Pulmonary artery endothelial cell (primary cell): Measurements from ENCODE around the gene IFFO2. TPM values are rescaled to one million over a fixed set of nuclear protein-coding genes. Genes with fewer than 3 reads are reported as not detected.
"Not testable (repeated sequence)": the region's sequence is repeated elsewhere in the genome, so short reads cannot be mapped to it uniquely, and the experiment has no call there.

ENCODE experiments used
- DNase-seq: peaks from one replicate; pipeline ENCODE4 v3.0.0-alpha.2; 2011; ENCODE audit warnings: low read depth, low spot score
- total RNA-seq: library from RNA; depleted of rRNA; stranded (reverse); fragments of >200 nt; gene quantifications from 2 replicates; pipeline ENCODE4 v1.2.3, GENCODE V29; 2014

IFFO2 gene
- total RNA-seq, 1 donor from 2014 or later = 23.7 TPM

- DNase-seq = no peak
These were observed 80.7 kb downstream of the IFFO2 start for GRCh38 chr1:18875796-18876128.

- DNase-seq = peak; percentile 68
These were observed 81.2 kb downstream of the IFFO2 start for GRCh38 chr1:18875107-18875795.

GRCh38 chr1:18874600-18874999 is 81.9 kb downstream of the IFFO2 start:
- no peak for DNase-seq

GRCh38 chr1:18874036-18874435 is 82.4 kb downstream of the IFFO2 start:
- DNase-seq = no peak

DNA sequence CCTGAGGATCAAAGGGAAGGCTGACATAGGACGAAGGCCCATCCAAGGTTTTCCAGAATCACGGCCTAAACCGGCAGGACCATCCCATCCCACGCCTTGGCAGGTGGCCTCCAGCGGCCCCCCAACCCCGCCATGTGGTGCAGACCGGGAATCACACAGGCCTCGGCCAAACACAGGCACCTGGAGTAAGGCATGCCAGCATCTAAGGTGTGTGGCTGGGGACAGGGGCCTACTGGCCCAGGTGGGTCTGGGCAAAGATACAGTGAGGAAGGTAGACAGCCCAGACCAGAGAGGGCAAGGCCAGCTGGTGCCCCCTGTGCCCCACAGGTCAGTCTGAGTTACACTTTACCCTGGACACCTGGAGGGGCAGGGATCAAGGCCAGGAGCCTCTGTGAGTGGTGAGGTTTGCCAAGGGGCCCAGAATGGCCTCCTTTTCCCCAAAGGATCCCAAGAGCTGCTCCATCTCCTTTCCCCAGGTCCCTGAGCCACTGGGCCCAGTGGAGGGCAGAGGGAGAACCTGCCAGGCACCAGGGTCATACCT is 84.3 kb downstream of the IFFO2 start:
- DNase-seq = no peak

GRCh38 chr1:18871401-18872070 is 84.9 kb downstream of the IFFO2 start:
- DNase-seq = no peak

DNA sequence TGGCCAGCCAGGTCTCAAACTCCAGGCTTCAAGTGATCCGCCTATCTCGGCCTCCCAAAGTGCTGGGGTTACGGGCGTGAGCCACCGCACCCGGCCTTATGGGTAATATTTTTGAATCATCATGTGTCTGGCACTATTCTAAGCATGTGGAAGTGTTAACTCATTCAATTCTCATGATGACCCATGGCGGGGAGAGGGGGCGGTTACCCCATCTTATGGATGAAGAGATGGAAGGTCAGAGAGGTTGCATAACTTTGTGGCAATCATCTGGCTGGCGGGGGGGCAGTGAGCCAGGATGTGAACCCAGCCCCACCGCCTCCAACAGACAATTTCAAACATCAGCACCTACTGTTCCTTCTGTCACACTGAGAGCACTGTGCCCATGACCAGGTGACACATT is 85.5 kb downstream of the IFFO2 start:
- DNase-seq = no peak

DNA sequence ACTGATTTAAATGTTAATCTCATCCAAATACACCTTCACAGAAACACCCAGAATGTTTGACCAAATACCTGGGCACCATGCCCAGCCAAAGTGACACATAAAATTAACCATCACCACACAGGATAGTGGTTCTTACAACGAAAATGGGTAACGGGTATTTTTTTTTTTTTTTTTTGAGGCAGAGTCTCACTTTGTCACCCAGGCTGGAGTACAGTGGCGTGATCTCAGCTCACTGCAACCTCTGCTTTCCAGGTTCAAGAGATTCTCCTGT is 85.9 kb downstream of the IFFO2 start:
- not testable (repeated sequence) for DNase-seq

- DNase-seq = no peak
These were observed 86.5 kb downstream of the IFFO2 start for GRCh38 chr1:18869847-18870594.

DNA sequence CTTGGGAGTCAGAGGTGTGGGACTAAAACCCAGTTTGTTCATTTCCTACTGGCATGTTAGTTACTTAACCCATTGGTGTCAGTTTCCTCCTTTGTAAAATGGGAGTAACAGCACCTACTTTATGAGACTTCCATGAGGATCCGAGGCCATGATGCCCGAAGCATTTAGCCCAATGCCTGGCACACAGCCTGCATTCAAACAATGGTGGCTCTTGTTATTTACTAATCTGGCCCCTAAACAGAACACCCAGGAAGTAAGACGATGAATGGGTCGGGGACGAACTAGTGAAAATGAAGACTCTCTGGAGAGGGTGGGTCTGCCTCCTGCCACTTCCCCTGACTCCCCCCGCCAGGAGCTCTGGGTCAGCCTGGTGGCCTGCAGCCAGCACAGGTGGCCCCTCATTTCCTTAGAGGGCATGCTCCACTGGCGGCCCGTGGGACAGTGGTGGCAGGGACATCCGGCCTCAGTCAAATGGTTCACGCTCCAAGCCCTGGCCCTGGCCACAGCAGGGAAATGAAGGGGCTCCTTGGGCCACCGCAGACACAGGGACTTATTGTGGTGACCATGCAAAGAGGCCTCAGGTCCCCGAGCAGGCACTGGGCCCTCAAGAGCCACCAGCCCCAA is 87.6 kb downstream of the IFFO2 start:
- no peak for DNase-seq

GRCh38 chr1:18868354-18868753 is 88.1 kb downstream of the IFFO2 start:
- DNase-seq = no peak

DNA sequence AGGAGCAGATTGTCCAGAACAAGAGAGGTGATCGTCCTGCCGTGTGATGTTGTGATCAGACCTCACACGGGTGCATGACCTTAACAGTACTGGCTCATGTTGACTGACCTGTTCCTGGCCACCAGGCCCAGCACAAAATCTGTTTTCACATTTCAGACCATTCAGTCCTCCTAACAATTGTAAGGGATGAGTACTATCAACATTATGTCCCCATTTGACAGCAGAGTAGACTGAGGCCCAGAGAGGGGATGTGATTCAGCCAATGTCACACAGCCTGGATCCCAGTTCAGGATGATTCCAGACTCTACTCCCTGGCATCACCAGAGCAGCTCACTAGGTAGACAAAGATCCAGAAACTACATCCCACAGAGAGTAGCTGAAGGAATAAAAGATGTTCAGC is 89.6 kb downstream of the IFFO2 start:
- DNase-seq = no peak

DNA sequence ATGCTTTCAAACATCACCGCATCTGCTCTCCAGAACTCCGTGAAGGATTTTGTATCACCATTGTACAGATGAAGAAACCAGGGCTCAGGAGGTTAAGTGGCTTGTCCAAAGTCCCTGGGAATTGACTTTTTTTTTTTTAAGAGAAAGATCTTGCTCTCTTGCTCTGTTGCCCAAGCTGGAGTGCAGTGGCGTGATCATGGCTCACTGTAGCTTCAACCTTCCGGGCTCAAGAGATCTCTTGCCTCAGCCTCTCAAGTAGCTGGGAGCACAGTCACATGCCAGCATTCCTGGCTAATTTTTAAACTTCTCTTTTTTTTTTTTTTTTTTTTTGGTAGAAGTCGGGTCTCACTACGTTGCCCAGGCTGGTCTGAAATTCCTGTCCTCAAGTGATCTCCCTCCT is 90.2 kb downstream of the IFFO2 start:
- DNase-seq = no peak

- DNase-seq = no peak
These were observed 91.3 kb downstream of the IFFO2 start for GRCh38 chr1:18865176-18865575.

DNA sequence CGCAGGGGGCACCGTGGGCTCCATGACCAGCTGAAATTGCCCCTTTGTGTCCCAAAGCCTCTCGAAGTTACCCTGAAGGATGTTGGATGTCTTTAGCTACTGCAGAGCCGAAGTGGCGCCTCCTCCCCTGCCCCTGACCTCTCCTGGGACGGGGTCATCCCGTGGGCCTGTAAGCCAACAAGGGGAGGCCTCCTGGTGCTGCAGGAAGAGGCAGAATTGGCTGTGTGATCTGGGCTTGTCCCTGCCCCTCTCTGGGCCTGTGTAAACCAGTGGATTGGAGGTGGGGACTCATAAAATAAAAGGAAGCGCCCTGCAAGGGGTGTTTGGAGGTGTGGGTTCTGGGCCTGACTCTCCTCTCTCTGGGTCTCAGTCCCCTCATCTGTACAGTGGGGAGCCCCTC is 94.9 kb downstream of the IFFO2 start:
- DNase-seq = no peak

GRCh38 chr1:18861082-18861481 is 95.4 kb downstream of the IFFO2 start:
- DNase-seq = no peak

GRCh38 chr1:18859560-18859959 is 96.9 kb downstream of the IFFO2 start, which contains the start of gene TAS1R2:
TAS1R2 (minus strand) TSS chr1:18859660; CDS start chr1:18859660, 0 bp downstream.
- no peak for DNase-seq

DNA sequence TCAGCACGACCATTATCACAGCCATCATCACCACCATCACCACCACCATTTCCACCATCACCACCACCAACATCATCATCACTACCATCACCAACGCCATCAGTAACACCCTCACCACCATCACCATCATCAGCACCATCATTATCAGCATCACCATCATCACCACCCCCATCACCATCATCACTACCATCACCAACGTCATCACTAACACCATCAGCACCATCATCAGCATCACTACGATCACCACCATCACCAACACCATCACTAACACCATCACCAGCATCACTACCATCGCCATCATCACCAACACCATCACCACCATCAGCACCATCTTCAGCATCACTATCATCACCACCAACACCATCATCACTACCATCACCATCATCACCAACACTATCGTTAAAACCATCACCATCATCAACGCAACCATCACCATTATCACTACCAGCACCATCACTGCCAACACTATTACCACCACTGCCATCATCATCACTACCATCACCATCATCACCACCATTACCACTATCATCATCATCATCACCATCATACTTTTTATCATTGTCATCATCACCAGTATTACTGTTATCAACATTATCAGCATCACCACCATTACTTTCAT is 98.3 kb downstream of the IFFO2 start:
- no peak for DNase-seq

DNA sequence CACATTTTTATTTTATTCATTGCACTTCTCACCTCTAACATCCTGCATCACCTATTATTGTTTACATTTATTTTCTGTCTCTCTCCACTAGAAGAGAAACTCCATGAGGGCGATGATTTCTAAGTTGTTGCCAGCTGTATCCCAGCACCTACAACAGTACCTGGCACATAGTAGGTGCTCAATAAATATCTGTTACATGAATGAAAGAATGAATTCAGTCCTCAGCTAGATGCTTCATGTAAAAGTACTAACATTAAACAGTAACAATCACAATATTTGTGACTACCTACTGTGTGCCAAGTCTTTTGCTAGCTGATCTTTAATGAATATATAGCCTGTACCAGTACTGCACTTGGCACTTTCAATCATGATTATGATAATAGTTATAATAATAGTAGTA is 100.0 kb downstream of the IFFO2 start:
- DNase-seq = no peak

GRCh38 chr1:18855573-18855972 is 100.9 kb downstream of the IFFO2 start:
- no peak for DNase-seq

DNA sequence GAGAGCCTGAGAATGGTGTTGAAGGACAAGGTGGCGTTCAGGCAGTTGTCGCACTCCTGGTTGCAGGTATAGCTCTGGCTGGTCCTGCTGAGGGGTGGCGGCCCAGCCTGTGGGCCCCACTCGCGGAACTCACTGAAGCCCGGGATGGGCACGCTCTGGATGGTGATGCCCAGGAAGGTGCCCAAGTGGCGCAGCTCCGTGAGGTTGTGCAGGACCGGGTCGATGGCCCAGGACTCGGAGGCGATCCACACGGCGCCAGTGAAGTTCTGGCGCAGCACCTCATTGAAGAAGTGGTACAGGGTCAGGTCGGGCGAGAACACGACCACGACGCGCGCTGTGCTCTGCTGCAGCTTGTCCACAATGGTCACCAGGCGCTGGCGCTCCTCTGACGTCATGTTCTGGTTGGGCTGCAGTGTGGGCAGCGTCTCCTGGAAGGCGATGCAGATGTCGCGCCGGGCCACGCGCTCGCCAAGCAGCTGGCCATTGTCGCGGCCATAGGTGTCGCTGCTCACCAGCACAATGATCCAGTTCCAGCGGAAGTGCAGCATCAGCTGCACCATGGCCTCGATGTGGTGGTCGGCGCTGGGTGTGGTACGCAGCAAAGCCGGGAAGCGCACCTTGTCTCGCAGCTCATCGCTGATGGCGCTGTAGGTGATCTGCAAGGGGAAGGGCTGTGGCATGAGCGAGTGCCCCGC is 102.0 kb downstream of the IFFO2 start:
- no peak for DNase-seq
